GM12874 (cell line): ENCODE results near the gene TECPR2.

Source experiments
- CTCF ChIP-seq: IDR thresholded peaks from 2 replicates; pipeline ENCODE4 v1.5.1; 2011; ENCODE audit warnings: low read depth, mild to moderate bottlenecking, control low read depth, low read length, moderate library complexity; ENCODE audit not compliant: insufficient read depth

Gene TECPR2

GRCh38 chr14:102378830-102379229, 16.1 kb downstream of the TECPR2 start:
- no peak for TF ChIP-seq CTCF

GRCh38 chr14:102387086-102387485, 24.3 kb downstream of the TECPR2 start:
- TF ChIP-seq CTCF, result no peak

- no peak for TF ChIP-seq CTCF
Observed at GRCh38 chr14:102389246-102389645, 26.5 kb downstream of the TECPR2 start.

- no peak for TF ChIP-seq CTCF
Observed at GRCh38 chr14:102390064-102390855, 27.5 kb downstream of the TECPR2 start.

- TF ChIP-seq CTCF, result no peak
Observed at GRCh38 chr14:102392506-102392905, 29.8 kb downstream of the TECPR2 start.

GRCh38 chr14:102394717-102395375, 32.1 kb downstream of the TECPR2 start:
- TF ChIP-seq CTCF, result no peak

GRCh38 chr14:102396521-102396920, 33.8 kb downstream of the TECPR2 start:
- no peak for TF ChIP-seq CTCF
